Type B pancreatic cell (in vitro differentiated cells): ENCODE measurements around the gene ARID3B. TPM values are rescaled to one million over a fixed set of nuclear protein-coding genes. Genes with fewer than 3 reads are reported as not detected.

ENCODE experiments used
- DNase-seq: peaks from one replicate; pipeline ENCODE4 v3.0.0; 2021; ENCODE audit warnings: mixed read lengths; ENCODE audit not compliant: unreplicated experiment; ENCODE audit errors: extremely low spot score
- H3K27ac Mint-ChIP-seq: 2 replicates; pipeline ENCODE4 v1.8.0; 2021; ENCODE audit warnings: mild to moderate bottlenecking, mixed read lengths
- H3K27me3 Mint-ChIP-seq: 2 replicates; pipeline ENCODE4 v1.8.0; 2021; ENCODE audit warnings: mixed read lengths
- H3K36me3 Mint-ChIP-seq: 2 replicates; pipeline ENCODE4 v1.8.0; 2021; ENCODE audit warnings: mixed read lengths
- H3K4me1 Mint-ChIP-seq: one replicate; pipeline ENCODE4 v1.8.0; 2021; ENCODE audit warnings: mixed read lengths; ENCODE audit not compliant: unreplicated experiment
- H3K4me3 Mint-ChIP-seq: 2 replicates; pipeline ENCODE4 v1.8.0; 2021; ENCODE audit warnings: mild to moderate bottlenecking, mixed read lengths
- H3K9me3 Mint-ChIP-seq: 2 replicates; pipeline ENCODE4 v1.8.0; 2021; ENCODE audit warnings: mixed read lengths
- CTCF ChIP-seq: fragments of 200-600 bp; sonication (generic); conservative IDR thresholded peaks from 2 replicates; pipeline ENCODE4 v1.5.0; 2021; ENCODE audit warnings: antibody characterized with exemption, mild to moderate bottlenecking
- total RNA-seq: library from RNA; stranded (reverse); gene quantifications from 2 replicates; pipeline ENCODE4 v1.2.1, GENCODE V29; 2021; ENCODE audit warnings: low replicate concordance

ARID3B gene
- total RNA-seq, 1 donor from 2014 or later: 25.8 TPM

DNA sequence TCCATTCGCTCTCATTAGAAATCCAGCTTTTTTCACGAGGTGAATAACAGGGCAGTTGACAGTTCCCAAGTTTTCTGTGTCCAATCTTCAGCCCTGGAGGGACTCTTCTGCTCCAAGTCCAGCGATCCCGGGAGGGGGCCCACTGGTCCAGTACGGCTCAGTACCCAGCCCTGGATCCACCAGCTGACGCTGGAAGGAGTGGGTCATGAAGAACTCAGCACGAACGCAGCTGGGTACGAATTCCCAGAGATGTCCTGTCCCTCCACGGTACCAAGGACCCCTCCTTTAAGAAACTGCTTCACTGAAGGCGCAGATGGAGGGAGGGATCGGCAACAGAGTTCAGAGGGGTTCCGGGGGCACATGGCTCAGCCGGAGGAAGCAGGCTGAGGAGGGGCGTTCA lies 58.1 kb downstream of the ARID3B start:
- H3K36me3 Mint-ChIP-seq: peaks cover 8% of the 10 kb centered on the region

DNA sequence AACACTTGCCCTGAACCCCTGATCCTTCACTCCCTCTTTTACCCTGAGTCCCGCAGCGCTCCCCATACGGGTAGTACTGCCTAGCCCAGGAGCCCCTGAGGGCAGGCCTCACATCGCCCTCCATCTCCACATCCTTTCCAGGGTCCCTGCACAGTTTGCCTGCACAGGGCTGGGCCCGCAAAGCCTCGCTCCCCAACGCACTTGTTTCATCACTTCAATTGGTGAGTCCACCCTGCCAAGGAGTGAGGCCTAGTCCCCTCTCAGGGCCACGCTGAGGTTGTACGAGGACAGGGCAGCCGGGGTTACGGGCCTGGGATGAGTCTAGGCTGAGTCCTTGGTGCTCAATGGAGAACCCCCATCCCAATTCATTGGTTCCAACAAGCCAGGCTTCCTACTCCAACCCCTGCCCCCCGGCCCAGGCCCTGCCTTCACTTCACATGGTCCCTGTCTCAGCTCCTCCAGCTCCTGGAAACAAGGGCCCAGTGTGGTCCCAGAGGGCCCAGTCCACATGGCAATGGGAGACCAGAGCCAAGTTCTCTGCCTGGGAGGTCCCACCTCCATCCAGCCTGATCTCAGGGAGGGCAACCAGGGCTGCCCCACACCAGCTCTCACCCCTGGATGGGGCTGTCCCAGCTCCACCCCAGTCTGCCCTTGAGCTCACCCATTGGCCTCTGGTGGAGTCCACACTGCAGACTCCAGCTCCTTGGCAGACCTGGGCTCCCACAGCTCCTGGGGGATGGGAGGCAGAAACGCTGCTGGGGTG lies 62.2 kb downstream of the ARID3B start:
- Mint-ChIP-seq H3K4me3 (no peak overlapping the region), H3K27me3 (no peaks in the 10 kb centered on the region), H3K4me1 (peaks cover 5% of the 10 kb centered on the region), H3K27ac (no peak overlapping the region), H3K36me3 (peaks cover 4% of the 10 kb centered on the region), H3K9me3 (no peaks in the 10 kb centered on the region)
- no peak for TF ChIP-seq CTCF
- DNase-seq: no peak

More for the DNA sequence above, 58.1 kb downstream of the ARID3B start:
- no peak overlapping the region for H3K4me3 Mint-ChIP-seq
- no peaks in the 10 kb centered on the region for H3K9me3 Mint-ChIP-seq
- DNase-seq: no peak
- TF ChIP-seq CTCF: no peak
- H3K27ac Mint-ChIP-seq: no peak overlapping the region
- no peaks in the 10 kb centered on the region for H3K27me3 Mint-ChIP-seq
- H3K4me1 Mint-ChIP-seq: peaks cover 10% of the 10 kb centered on the region

DNA sequence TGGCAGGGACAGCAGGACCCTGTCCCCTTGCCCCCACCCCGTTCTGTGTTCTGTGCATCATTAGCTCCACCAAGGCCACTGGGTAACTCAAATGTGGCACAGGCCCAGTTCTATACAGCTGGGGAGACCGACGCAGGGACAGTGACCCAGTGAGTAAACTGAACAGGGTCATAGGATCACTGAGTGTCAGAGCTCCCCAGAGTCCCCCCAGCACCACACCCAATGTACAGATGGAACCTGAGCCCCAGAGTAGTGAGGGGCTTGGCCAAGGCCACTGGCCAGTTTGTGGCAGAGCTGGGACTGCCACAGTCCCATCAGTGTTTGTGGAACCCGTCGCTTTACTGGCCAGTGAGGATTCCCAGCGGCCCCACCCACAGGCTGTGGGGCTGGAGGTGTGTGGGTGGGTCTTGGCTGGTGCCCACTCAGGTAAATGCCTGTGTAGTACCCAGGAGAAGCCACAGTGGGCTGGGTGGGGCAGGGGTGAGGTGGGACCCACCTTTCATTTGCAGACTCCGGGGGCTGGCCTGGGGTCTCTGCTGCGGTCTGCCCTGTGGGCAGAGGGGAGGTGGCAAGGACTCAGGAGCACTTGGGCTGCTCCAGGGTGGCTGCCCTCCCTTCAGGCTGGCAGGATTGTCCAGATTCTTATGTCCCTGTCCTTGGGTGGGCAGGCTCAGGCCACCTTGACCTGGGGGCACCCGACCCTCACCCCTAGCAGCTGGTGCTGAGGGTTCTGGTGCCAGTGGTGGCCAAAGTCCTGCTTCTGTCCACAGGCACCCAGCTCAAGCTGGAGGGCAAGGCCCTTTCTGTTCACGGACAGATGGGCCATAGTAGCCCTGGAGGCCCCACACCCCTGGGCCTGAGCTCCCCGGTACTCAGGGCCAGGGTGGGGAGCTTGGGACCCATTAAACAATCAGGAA lies 63.0 kb downstream of the ARID3B start:
- Mint-ChIP-seq H3K9me3 (no peaks in the 10 kb centered on the region), H3K4me1 (no peaks in the 10 kb centered on the region), H3K36me3 (no peaks in the 10 kb centered on the region), H3K27me3 (no peaks in the 10 kb centered on the region), H3K27ac (no peak overlapping the region), H3K4me3 (no peak overlapping the region)
- no peak for TF ChIP-seq CTCF
- DNase-seq: no peak

GRCh38 chr15:74604983-74605794 lies 64.2 kb downstream of the ARID3B start:
- Mint-ChIP-seq H3K4me1 (no peaks in the 10 kb centered on the region), H3K36me3 (no peaks in the 10 kb centered on the region), H3K9me3 (no peaks in the 10 kb centered on the region), H3K27me3 (no peaks in the 10 kb centered on the region), H3K27ac (no peak overlapping the region), H3K4me3 (no peak overlapping the region)
- DNase-seq: no peak
- TF ChIP-seq CTCF: no peak

GRCh38 chr15:74605795-74606150 lies 64.8 kb downstream of the ARID3B start:
- no peak for DNase-seq
- no peak overlapping the region for H3K27ac Mint-ChIP-seq
- H3K4me1 Mint-ChIP-seq: no peaks in the 10 kb centered on the region
- H3K9me3 Mint-ChIP-seq: no peaks in the 10 kb centered on the region
- no peaks in the 10 kb centered on the region for H3K27me3 Mint-ChIP-seq
- H3K36me3 Mint-ChIP-seq: no peaks in the 10 kb centered on the region
- TF ChIP-seq CTCF: no peak
- H3K4me3 Mint-ChIP-seq: no peak overlapping the region
